Measurements from ENCODE around the gene DBNDD1.

The DBNDD1 gene

DNA sequence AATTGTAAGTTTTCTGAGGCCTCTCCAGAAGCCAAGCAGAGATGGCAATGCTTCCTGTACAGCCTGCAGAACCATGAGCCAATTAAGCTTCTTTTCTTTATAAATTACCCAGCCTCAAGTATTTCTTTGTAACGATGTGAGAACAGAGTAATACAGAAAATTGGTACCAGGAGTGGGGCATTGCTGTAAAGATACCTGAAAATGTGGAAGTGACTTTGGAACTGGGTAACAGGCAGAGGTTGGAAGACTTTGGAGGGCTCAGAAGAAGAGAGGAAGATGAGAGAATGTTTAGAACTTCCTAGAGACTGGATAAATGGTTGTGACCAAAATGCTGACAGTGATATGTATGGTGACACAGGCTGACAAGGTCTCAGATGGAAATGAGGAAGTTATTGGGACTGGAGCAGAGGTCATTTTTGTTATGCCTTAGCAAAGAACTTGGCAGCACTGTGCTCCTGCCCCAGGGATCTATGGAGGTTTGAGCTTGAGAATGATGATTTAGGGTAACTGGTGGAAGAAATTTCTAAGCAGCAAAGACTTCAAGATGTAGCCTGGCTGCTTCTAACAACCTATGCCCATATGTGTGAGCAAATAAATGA, 34.7 kb upstream of the DBNDD1 start:
- Histone ChIP-seq H3K36me3 (replicated peaks) (no peaks in the 10 kb centered on the region), H3K27ac (no peak overlapping the region), H3K27me3 (replicated peaks) (no peaks in the 10 kb centered on the region), H3K4me3 (ENCODE audit: low read depth, low read length) (no peak overlapping the region)
- no peak for DNase-seq
- TF ChIP-seq, protein P1, sequence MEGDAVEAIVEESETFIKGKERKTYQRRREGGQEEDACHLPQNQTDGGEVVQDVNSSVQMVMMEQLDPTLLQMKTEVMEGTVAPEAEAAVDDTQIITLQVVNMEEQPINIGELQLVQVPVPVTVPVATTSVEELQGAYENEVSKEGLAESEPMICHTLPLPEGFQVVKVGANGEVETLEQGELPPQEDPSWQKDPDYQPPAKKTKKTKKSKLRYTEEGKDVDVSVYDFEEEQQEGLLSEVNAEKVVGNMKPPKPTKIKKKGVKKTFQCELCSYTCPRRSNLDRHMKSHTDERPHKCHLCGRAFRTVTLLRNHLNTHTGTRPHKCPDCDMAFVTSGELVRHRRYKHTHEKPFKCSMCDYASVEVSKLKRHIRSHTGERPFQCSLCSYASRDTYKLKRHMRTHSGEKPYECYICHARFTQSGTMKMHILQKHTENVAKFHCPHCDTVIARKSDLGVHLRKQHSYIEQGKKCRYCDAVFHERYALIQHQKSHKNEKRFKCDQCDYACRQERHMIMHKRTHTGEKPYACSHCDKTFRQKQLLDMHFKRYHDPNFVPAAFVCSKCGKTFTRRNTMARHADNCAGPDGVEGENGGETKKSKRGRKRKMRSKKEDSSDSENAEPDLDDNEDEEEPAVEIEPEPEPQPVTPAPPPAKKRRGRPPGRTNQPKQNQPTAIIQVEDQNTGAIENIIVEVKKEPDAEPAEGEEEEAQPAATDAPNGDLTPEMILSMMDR (IDR thresholded peaks at IDR 0.05; ENCODE audit: low read depth, low read length, missing control alignments) = no peak
- in situ Hi-C loops (cut with HindIII; ENCODE audit: low pct_ligation_motif_present, low sequenced_read_pairs) = no loop called here

DNA sequence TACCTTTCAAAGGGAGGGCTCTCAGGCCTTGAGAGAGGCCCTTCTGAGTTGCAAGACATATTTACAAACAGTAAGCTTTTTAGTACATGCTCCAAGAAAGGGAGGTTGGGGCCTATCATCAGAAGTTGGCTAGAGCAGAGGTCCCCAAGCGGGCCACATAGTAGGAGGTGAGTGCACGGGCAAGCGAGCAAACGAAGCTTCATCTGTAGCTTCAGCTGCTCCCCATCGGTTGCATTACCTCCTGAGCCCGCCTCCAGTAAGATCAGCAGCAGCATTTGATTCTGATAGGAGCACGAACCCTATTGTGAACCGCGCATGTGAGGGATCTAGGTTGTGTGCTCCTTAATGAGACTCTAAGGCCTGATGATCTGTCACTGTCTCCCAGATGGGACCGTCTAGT, 31.7 kb upstream of the DBNDD1 start:
- Histone ChIP-seq H3K27me3 (replicated peaks) (no peaks in the 10 kb centered on the region), H3K4me3 (ENCODE audit: low read depth, low read length) (no peak overlapping the region), H3K36me3 (replicated peaks) (no peaks in the 10 kb centered on the region), H3K27ac (no peak overlapping the region)
- DNase-seq = no peak
- TF ChIP-seq, protein P1 (IDR thresholded peaks at IDR 0.05; ENCODE audit: low read depth, low read length, missing control alignments) = no peak
- in situ Hi-C loops (cut with HindIII; ENCODE audit: low pct_ligation_motif_present, low sequenced_read_pairs) = no loop called here

DNA sequence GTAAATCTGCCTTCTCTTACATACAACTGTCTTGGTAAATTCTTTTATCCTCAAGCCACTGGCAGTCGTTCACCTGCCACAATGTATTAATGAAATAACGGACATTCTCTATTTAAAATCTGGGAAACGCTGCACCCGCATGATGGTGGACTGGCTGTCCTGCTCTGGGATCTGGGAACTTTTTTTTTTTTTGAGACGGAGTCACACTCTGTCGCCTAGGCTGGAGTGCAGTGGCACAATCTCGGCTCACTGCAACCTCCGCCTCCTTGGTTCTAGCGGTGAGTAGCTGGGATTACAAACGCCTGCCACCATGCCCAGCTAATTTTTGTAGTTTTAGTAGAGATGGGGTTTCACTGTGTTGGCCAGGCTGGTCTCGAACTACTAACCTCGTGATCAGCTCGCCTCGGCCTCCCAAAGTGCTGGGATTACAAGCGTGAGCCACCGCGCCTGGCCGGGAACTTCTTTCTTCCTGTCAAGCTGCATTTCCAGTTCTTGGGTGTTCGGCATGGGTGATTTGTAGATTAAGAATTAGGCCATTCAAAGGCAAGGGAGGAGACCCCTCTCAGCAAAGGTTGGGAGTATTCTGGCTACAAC, 29.6 kb upstream of the DBNDD1 start:
- Histone ChIP-seq H3K27ac (no peak overlapping the region), H3K27me3 (replicated peaks) (no peaks in the 10 kb centered on the region), H3K4me3 (ENCODE audit: low read depth, low read length) (no peak overlapping the region), H3K36me3 (replicated peaks) (no peaks in the 10 kb centered on the region)
- in situ Hi-C loops (cut with HindIII; ENCODE audit: low pct_ligation_motif_present, low sequenced_read_pairs) = no loop called here
- TF ChIP-seq, protein P1 (IDR thresholded peaks at IDR 0.05; ENCODE audit: low read depth, low read length, missing control alignments) = no peak
- DNase-seq = no peak

DNA sequence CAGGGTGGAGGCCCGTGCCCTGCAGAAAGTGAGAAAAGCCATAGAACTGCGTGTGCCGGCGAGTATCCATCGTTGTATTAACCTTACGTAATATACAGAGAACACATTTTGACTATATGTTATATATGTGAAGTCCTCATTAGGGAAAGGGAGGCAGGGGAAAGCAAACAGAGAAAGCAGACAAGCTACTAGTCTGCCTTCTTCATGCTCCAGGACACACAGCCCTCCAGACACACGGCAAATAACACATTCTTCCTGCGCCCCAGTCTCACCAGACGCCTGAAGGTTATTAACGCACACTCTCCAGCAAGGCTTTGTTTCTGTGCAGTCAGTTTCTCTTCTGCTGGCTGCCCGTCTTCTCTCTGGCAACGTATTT, 29.1 kb upstream of the DBNDD1 start:
- in situ Hi-C loops (cut with HindIII; ENCODE audit: low pct_ligation_motif_present, low sequenced_read_pairs) = no loop called here
- Histone ChIP-seq H3K4me3 (ENCODE audit: low read depth, low read length) (no peak overlapping the region), H3K27ac (no peak overlapping the region), H3K27me3 (replicated peaks) (no peaks in the 10 kb centered on the region), H3K36me3 (replicated peaks) (peaks cover 2% of the 10 kb centered on the region)
- DNase-seq = no peak
- TF ChIP-seq, protein P1 (IDR thresholded peaks at IDR 0.05; ENCODE audit: low read depth, low read length, missing control alignments) = no peak

DNA sequence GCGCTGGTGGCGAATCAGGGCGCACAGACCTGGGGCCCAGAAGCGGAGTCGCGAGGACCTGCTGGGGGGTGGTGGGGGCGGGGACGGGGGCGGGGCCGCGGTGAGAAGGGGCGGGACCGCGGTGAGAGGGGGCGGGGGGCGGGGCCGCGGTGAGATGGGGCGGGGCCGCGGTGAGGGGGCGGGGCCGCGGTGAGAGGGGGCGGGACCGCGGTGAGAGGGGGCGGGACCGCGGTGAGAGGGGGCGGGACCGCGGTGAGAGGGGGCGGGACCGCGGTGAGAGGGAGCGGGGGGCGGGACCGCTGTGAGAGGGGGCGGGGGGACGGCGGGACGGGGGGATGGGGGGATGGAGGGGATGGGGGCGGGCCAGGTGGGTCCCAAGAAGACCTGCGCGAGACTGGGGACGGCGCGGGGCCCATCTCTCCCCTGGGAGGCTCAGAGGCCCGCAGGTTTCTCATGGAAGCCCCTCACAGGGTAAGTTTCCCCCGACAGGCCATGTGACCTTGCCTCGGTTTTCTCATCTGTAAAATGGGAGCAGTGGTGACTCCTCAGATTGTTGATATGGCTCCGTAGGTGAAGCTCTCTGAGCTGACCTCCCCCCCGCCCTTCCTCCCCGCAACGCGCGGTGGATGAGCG, 28.6 kb upstream of the DBNDD1 start:
- DNase-seq = no peak
- in situ Hi-C loops (cut with HindIII; ENCODE audit: low pct_ligation_motif_present, low sequenced_read_pairs) = no loop called here
- H3K36me3 ChIP-seq (replicated peaks) = peaks cover 6% of the 10 kb centered on the region
- peak overlapping the region; percentile 33 for H3K4me3 ChIP-seq (ENCODE audit: low read depth, low read length)
- no peaks in the 10 kb centered on the region for H3K27me3 ChIP-seq (replicated peaks)
- no peak overlapping the region for H3K27ac ChIP-seq
- TF ChIP-seq, protein P1 (IDR thresholded peaks at IDR 0.05; ENCODE audit: low read depth, low read length, missing control alignments) = no peak
